C4-2B (cell line): ENCODE measurements around the gene ATP9A.

Experiments
- CTCF ChIP-seq: fragments of 450-650 bp; conservative IDR thresholded peaks from 2 replicates; pipeline ENCODE4 v1.5.1; 2017; ENCODE audit warnings: mild to moderate bottlenecking
- ZFX ChIP-seq: fragments of 450-650 bp; IDR thresholded peaks from 2 replicates; pipeline ENCODE4 v1.6.1; 2017

DNA sequence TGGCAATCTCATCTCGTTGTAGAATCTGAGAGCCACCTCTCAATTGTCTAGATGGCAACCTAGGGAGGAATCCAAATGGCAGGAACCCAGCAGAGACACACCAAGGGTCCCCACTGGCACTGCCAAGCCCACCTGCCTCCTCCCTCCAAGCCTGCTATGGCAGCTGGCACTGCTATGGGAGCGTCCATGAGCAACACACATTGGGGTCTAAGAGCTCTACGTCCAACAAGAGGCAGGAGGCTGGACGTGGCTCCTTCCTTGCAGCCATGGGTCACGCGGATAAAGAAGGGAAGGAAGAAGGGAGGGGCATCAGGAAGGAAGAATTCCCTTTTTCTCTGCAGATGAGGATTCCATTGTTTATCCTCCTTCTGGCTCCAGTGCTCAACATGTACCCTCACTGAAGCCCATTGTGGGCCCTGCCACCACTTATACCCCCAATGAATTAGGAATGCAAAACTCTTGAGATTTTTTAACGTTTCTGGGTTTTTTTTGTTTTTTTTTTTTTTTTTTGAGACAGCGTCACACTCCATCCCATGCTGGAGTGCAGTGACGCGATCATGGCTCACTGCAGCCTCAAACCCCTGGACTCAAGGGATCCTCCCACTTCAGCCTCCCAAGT lies 17.3 kb downstream of the ATP9A start:
- no peak for TF ChIP-seq CTCF
- no peak for TF ChIP-seq ZFX
